Measurements from ENCODE around the gene SMPDL3A.

The SMPDL3A gene

DNA sequence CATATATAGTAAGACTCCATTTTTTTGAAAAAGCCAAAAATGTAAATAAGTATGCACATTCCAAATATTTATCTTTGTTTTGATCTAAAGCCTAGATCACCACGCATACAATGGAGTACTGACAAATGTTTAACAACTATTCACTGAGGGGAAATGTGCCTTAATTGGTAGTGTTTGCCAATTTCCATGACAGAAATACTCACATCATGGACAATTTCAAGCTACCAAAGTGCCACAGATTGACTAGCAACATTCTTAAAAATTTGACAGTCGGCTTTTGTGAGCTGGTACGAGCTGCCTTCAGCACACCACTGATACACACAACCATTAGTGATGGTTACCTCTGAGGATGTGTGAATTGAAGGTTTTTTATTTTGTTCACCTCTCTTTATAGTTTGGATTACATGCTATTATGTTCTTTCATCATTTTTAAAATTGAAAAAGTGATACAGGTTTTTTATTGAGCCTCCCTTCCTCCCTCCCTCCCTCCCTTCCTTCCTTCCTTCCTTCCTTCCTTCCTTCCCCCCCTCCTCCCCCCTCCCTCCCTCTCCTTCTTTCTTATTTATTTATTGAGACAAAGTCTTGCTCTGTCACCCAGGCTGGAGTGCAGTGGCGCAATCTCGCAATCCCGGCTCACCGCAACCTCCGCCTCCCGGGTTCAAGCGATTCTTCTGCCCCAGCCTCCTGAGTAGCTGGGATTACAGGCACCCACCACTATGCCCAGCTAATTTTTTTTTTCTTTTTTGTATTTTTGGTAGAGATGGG, 19.2 kb downstream of the SMPDL3A start:
- no peak for DNase-seq

DNA sequence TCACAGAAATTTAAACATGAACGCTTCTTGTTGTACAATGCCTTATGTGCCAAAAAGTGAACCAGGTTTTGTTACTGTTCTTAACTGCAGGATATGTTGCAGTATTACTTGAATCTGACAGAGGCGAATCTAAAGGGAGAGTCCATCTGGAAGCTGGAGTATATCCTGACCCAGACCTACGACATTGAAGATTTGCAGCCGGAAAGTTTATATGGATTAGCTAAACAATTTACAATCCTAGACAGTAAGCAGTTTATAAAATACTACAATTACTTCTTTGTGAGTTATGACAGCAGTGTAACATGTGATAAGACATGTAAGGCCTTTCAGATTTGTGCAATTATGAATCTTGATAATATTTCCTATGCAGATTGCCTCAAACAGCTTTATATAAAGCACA, 19.9 kb downstream of the SMPDL3A start:
- no peak for DNase-seq

DNA sequence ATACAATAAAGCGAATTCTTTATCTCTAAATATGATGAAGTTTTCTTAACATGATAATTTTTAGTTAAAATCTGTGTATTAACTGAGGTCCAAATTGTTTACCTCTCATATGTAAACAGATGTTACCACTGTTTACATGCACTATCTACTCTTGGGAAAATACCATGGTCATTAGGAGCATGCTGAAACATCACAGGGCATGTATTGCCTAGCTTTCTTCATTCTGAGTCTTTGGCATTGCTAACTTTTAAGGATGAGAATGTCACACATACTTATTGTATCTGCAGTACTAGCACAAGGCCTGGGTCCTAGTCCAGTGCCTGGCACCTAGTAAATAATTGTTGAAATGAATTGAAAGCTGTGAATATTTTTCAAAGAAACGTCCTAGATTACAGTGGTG, 20.6 kb downstream of the SMPDL3A start:
- no peak for DNase-seq

DNA sequence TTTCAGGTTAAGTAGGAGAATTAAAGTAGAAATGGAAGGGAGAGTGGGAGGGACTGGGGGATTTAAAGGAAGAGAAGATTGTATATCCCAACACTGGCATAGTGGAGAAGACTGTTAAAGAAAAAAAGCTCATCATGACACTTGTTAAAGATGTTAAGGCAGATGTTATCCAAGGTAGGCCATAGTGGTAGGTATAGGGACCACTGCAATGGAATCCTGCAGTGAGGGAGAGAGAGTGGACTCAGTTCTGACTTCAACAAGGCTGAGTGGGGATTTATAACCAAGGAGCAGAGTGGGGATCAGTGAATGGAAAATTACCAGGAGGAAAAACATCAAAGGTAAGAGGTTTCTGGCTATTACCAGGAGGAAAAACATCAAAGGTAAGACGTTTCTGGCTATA, 21.1 kb downstream of the SMPDL3A start:
- no peak for DNase-seq

DNA sequence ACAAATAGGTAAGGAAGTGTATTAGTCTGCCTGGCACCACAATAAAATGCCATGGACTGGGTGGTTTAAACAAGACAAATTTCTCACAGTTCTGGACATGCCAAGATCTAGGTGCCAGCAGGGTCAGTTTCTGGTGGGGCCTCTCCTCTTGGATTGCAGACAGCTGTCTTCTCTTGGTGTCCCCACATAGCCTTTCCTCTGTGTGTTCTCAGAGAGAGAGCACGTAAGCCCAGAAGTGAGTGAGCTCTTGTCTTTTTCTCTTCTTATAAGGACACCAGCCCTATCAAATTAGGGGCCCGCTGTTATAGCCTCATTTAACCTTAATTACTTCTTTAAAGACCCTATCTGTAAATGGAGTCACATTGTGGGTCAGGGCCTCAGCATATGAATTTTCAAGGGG, 28.3 kb downstream of the SMPDL3A start:
- DNase-seq: no peak

DNA sequence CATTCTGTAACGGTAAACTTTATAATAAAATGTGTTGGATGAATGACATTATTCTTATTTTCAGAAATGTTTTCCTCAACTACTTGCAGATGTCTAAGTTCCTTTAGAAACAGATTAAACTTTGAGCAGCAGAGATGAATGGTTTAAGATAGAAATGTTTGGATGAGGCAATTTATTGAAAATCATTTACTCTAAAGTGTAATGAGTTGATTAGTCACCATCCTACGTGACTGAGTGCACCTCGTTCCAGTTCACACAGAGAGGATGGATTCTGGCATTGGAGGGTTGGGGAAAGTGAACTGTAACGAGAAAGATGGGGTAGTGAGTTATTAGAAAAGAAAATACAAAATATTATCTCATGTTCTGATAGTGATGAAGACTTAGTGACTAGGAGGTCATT, 28.7 kb downstream of the SMPDL3A start:
- DNase-seq: no peak

DNA sequence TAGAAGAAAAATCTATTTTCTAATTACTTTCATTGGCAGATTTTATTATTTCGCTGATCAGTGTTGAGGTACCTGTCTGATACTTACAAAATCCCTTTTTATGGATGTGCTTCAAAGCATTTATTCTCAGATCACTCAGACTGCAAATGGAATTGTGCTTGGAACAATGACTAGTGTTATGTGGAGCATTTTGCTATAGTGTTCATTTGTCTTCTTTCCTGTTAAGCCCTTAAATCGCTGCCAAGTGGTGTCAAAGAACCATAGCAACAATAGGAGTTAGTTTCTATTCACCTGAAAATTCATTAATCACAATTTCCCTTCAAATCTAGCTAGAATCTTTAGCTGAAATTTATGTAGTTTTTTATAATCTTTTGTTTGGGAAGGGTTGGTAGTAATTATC, 29.8 kb downstream of the SMPDL3A start:
- DNase-seq: no peak

DNA sequence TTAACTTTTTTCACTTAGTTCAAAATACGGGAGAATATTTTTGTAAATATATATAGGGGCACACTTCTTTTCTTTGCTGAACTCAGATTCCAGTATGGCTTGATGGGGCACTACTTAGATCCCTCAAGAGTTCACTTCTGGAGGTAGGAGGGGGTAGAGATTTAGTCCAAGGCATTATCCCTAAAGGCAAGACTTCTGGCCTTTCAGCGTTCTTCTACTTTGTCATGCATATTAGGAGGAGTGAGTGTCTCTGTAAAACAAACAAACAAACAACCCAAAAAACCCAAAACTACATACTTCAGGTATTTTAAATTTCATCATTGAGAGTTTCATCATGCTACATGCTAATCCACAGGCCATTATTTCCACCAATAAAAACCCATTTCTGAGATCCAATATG, 32.0 kb downstream of the SMPDL3A start:
- no peak for DNase-seq

DNA sequence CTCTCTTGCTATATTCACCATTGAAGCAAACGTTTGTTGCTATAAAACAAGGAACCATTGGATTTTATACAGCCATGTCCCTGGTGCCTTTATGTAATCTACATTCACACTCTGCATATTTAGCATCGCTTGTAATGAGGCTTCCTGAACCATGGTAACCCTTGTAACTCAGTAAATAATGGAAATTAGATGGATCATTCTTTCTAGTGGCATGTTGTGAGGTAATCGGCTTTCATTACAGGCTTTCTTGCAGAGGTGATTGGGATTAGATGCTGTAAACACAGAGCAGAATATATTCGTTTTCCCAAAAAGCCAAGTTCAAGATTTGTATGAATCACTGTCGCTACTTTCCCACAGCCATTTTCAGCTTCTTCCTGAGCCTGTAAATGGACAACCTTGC, 36.1 kb downstream of the SMPDL3A start:
- DNase-seq: no peak

DNA sequence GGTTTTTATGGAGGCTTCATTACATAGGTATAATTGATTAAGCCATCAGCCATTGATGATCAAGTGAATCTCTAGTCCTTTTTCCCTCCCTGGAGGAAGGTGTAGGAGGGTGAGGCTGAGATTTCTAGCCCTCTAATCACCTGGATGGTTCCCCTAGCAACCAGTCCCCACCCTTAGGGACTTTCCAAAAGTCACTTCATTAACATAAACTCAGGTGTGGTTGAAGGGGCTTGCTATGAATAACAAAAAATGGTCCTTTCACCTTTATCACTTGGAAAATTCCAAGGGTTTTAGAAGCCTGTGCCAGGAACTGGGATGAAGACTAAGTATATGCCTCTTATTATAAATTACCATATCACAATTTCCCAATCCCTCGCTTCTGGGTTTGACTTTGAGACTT, 40.4 kb downstream of the SMPDL3A start:
- DNase-seq: no peak

DNA sequence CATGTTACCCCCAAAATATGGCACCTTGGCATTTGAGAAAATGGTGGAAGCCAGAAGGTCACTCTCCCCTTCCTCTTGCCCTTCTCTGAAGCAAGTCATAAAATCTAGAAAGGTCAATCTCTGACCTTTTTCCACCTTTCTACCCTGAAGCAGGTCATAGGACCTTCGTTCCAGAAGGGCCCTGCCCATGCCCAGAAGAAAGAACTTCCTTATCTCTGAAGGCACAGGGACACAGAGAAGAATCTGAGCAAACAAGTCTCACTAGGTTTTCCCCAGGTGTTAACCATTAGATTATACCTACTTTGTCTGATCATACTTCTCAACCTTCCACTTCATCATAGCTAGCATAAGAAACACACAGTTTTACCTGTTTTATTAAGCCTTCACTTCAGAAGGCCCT, 42.5 kb downstream of the SMPDL3A start:
- DNase-seq: no peak

DNA sequence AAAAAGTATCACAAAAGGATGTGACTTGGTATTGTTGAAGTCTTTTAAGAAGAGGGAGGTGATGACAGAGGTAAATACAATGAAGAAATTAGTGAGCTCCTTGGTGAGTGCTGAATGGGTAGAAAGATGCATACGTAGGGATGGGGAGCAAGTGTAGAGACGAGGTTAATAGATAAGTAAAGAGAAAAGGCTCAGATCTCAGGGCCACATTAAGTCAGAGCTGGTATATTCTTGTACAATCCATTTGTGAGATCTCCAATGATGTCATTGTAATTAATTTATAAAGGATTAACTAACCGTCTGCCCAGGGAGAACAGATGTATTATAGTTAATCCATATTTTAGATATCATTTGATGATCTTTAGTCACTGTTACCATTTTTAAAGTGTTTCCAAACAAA, 43.4 kb downstream of the SMPDL3A start:
- DNase-seq: no peak

DNA sequence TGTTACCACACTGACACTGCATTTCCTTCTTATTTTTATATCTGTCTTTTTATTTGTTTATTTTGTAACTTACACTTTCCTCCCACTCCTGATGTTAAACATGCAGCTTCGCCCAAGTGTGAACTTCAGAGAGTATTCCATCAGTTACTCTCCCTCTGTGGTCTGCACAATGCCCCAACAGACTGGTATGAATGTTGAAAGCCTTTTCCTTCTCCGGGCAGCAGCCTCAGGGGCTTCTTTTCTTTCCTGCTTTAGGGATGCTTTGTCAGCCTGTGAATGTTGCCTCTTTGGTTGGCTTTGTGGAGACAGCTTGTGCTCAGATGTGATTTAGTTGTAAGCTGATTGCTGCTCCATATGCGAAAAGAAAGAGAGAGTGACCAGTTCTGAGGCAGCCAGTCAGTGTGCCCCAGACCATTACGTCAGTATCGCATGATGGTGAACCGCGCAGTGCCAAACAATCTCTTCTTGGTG, 44.0 kb downstream of the SMPDL3A start:
- DNase-seq: no peak

DNA sequence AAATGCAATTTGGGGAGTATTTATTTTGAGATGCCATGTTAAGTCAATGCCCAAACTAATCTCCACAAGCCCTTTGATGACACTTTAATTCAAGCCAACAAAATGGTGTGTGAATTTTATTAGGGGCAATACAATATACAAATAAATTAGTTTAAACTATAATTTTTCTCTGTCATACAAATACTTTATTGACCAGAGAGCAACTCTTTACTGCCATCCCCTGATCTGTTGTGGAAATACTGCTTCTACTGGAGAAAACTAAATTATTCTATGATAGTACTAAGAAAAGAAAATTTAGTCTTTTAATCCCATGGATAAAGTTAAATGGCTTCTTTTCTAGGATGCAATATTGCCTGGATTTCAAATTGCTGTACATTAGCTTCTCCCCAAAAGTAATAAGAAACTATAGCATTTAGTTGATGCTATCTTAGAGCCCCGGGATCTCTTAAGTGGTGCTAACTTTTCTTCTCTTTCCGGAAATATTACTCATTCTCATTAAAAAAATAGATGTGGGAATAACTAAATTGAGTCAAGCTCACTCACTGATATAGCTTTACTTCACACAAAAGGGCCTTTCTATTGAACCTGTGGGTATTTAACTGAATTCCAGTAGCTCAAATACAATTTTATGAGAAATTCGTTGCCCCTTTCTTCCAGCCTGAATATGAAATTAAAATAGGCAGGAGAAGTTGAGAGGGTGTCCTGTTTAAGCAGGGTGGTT, 49.2 kb downstream of the SMPDL3A start:
- no peak for DNase-seq

DNA sequence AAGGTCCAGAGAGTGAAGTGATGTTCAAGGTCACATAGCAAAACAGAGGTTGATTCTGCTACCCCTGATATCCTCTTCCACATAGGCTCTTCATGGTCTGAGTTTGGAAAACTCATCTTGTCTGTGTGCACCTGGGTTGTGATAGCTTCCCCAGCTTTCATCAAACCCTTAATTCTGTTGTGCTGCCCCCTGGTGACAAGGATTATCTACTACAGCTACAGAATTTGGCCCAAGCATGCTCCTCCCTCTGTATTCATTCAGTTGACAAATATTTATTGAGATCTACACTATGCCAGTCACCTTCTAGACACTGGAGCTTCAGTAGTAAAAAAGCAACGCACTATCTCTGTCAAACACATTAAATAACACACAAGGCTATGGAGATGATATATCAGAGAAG, 50.4 kb downstream of the SMPDL3A start:
- DNase-seq: peak; percentile 61

DNA sequence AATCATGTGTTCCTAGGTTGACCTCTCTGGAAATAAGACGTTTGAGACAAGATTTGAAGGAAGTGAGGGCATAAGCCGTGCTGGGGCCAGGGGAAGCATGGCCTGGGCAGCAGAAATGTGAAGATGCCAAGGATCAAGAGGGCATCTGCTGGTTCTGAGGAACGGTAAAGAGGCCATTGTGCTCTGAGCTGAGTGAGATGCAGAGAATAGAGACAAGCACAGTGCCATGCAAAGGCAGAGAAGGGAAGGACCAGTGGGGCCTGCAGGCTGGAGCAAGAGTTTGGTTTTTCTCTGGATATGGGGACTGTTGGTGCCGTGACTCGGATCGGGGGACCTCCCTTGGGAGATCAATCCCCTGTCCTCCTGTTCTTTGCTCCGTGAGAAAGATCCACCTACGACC, 50.8 kb downstream of the SMPDL3A start:
- no peak for DNase-seq

DNA sequence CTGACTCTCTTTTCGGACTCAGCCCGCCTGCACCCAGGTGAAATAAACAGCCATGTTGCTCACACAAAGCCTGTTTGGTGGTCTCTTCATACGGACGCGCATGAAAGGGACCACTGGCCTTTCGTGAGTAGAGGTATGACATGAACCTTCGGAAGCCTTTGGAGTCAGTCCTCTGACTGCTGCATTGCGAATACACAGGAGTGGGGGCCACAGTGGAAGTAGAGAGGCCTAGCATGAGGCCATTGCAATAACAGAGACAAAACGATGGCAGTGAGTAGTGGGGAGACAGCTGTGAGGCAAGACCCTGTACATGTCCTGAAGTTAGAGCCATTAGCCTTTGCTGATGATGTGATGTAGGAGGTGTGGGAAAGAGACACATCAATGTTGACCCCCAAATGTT, 56.4 kb downstream of the SMPDL3A start:
- DNase-seq: no peak

DNA sequence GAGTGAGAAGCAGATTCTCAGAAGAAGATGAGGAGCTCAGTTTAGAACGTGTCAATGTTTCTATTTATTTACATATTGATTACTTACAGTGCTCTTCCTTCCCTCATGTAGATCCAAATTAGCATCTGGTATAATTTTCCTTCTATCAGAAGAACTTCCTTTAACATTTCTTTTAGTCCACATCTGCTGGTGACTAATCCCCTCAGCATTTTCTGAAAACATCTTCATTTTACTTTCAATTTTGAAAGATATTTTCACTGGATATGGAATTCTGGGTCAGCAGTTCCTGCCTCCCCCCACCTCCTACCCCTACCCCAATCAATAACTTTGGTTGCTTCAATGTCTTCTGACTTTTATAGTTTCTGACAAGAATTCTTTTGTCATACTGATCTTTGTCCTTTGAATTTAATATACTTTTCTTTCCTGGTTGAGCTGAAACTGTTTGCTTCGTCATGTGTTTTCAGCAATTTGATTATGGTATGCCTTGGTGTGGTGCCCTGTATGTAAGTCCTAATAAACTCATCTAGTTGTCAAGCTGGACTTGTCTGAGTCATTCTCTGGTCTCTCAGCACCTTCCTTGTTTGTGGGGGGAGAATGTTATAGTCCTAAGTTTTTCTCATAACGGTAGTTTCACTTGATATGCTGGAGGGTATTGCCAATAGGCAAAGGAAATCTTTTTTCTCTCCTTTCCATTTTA, 57.0 kb downstream of the SMPDL3A start:
- no peak for DNase-seq

DNA sequence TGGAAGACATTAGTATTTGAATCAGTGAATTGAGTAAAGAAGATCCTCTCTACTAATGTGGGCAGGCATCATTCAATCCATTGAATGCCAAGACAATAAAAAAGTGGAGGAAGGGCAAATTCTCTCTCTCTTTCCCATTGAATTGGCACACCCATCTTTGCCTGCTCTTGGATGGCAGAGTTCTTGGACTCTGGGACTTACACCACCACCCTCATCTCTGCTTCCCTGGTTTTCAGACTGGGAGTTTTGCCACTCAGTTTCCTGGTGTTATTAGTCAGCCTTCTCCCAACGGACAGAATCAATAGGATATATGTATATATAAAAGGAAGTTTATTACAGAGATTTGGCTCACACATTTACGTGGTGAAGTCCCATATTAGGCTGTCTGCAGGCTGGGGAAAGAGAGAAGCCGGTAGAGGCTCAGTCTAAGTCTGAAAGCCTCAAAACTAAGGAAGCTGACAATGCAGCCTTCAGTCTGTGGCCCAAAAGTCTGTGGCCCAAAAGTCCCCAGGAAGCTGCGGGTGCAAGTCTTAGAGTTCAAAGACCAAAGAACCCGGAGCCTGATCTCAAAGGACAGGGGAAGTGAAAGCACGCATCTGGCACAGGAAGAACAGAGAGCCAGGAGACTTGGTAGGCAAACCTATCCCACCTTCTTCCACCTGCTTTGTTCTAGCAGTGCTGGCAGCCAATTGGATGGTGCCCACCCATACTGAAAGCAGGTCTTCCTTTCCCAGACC, 64.4 kb downstream of the SMPDL3A start:
- DNase-seq: no peak
